ENCODE measurements around the gene NPHP4.

GRCh38 chr1:5844442-5844841 lies 147.8 kb downstream of the NPHP4 start:
- TF ChIP-seq ATF3 (IDR thresholded peaks at IDR 0.05) (no peak), CTCF (IDR thresholded peaks at IDR 0.05; ENCODE audit: low read depth, low read length, missing input control) (no peak), FOXA1 (IDR thresholded peaks at IDR 0.05) (no peak), MAX (IDR thresholded peaks at IDR 0.05) (no peak)

Data from liver (tissue), 3 donors.